ENCODE measurements around the gene FBXW11.

- no peak for TF ChIP-seq CTCF (conservative IDR thresholded peaks at IDR 0.05; ENCODE audit: low read depth, low read length)
- TF ChIP-seq EZH2phosphoT487 (IDR thresholded peaks at IDR 0.05; ENCODE audit: borderline replicate concordance, low read length): no peak
These were observed 136.5 kb downstream of the FBXW11 start for GRCh38 chr5:171869956-171870355.

Measured in PC-3 (cell line).